ENCODE results near the gene FGGY. TPM values are rescaled to one million over a fixed set of nuclear protein-coding genes. Genes with fewer than 3 reads are reported as not detected.
"Not testable (repeated sequence)": the region's sequence is repeated elsewhere in the genome, so short reads cannot be mapped to it uniquely, and the experiment has no call there.

The FGGY gene
- total and polyA plus RNA-seq, 4 donors = 16.0 to 67.0 (median 43.4) TPM

DNA sequence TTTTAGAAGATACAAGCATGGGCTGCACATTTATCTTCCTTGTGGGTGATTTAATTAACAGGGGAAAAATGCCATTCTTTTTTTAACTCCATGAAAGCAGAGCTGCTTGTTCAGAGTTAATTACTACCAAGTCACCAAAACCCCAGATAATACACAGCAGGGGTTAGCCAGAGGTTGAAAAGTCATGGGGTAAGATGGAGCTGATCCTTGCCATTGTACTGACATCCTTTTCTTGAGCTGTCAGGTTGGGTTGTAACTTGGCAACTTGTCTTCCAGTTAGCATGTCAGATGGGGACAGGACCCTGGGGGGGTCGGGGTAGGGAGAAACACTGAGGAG, 260.6 kb downstream of the FGGY start:
- H3K4me3 ChIP-seq (ENCODE audit: low read depth in 1 of 3, low read length in 3 of 3) = no peak overlapping the region
- WGBS = 91% methylated on average over 1 of the region's 1 CpG
- no peak for DNase-seq (ENCODE audit: low spot score)
- TF ChIP-seq GABPA (IDR thresholded peaks at IDR 0.05 in 1 of 2, conservative IDR thresholded peaks at IDR 0.05 in 1 of 2) (no peak), YY1 (IDR thresholded peaks at IDR 0.05) (no peak), MAX (IDR thresholded peaks at IDR 0.05) (no peak), HNF4A (conservative IDR thresholded peaks at IDR 0.05) (no peak), TAF1 (conservative IDR thresholded peaks at IDR 0.05) (no peak), JUND (IDR thresholded peaks at IDR 0.05) (no peak), EGR1 (IDR thresholded peaks at IDR 0.05; ENCODE audit: low read depth in 2 of 2) (no peak), HNF4G (IDR thresholded peaks at IDR 0.05) (no peak), FOXA1 (IDR thresholded peaks at IDR 0.05) (no peak), RXRA (IDR thresholded peaks at IDR 0.05) (no peak), NR2F2 (IDR thresholded peaks at IDR 0.05) (no peak), FOXA2 (IDR thresholded peaks at IDR 0.05) (no peak), SP1 (IDR thresholded peaks at IDR 0.05) (no peak), ATF3 (IDR thresholded peaks at IDR 0.05) (no peak), RAD21 (IDR thresholded peaks at IDR 0.05) (no peak)
- TF ChIP-seq, protein P1, sequence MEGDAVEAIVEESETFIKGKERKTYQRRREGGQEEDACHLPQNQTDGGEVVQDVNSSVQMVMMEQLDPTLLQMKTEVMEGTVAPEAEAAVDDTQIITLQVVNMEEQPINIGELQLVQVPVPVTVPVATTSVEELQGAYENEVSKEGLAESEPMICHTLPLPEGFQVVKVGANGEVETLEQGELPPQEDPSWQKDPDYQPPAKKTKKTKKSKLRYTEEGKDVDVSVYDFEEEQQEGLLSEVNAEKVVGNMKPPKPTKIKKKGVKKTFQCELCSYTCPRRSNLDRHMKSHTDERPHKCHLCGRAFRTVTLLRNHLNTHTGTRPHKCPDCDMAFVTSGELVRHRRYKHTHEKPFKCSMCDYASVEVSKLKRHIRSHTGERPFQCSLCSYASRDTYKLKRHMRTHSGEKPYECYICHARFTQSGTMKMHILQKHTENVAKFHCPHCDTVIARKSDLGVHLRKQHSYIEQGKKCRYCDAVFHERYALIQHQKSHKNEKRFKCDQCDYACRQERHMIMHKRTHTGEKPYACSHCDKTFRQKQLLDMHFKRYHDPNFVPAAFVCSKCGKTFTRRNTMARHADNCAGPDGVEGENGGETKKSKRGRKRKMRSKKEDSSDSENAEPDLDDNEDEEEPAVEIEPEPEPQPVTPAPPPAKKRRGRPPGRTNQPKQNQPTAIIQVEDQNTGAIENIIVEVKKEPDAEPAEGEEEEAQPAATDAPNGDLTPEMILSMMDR (IDR thresholded peaks at IDR 0.05; ENCODE audit: low read depth, low read length, missing input control) = no peak
- TF ChIP-seq, protein P2, sequence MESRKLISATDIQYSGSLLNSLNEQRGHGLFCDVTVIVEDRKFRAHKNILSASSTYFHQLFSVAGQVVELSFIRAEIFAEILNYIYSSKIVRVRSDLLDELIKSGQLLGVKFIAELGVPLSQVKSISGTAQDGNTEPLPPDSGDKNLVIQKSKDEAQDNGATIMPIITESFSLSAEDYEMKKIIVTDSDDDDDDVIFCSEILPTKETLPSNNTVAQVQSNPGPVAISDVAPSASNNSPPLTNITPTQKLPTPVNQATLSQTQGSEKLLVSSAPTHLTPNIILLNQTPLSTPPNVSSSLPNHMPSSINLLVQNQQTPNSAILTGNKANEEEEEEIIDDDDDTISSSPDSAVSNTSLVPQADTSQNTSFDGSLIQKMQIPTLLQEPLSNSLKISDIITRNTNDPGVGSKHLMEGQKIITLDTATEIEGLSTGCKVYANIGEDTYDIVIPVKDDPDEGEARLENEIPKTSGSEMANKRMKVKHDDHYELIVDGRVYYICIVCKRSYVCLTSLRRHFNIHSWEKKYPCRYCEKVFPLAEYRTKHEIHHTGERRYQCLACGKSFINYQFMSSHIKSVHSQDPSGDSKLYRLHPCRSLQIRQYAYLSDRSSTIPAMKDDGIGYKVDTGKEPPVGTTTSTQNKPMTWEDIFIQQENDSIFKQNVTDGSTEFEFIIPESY (IDR thresholded peaks at IDR 0.05) = no peak
- TF ChIP-seq, protein P3, sequence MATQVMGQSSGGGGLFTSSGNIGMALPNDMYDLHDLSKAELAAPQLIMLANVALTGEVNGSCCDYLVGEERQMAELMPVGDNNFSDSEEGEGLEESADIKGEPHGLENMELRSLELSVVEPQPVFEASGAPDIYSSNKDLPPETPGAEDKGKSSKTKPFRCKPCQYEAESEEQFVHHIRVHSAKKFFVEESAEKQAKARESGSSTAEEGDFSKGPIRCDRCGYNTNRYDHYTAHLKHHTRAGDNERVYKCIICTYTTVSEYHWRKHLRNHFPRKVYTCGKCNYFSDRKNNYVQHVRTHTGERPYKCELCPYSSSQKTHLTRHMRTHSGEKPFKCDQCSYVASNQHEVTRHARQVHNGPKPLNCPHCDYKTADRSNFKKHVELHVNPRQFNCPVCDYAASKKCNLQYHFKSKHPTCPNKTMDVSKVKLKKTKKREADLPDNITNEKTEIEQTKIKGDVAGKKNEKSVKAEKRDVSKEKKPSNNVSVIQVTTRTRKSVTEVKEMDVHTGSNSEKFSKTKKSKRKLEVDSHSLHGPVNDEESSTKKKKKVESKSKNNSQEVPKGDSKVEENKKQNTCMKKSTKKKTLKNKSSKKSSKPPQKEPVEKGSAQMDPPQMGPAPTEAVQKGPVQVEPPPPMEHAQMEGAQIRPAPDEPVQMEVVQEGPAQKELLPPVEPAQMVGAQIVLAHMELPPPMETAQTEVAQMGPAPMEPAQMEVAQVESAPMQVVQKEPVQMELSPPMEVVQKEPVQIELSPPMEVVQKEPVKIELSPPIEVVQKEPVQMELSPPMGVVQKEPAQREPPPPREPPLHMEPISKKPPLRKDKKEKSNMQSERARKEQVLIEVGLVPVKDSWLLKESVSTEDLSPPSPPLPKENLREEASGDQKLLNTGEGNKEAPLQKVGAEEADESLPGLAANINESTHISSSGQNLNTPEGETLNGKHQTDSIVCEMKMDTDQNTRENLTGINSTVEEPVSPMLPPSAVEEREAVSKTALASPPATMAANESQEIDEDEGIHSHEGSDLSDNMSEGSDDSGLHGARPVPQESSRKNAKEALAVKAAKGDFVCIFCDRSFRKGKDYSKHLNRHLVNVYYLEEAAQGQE (IDR thresholded peaks at IDR 0.05) = no peak
- H3K4me1 ChIP-seq (ENCODE audit: control insufficient read depth in 4 of 4, insufficient read depth in 4 of 4, low read length in 3 of 4) = peaks cover 0 to 6% (median 1%) of the 10 kb centered on the region in 4 donors
- H3K9me3 ChIP-seq (ENCODE audit: control insufficient read depth in 4 of 4, low read length in 3 of 4) = peaks cover 0 to 3% (median 2%) of the 10 kb centered on the region in 4 donors
- no peaks in the 10 kb centered on the region for H3K27me3 ChIP-seq (ENCODE audit: control insufficient read depth in 4 of 4, insufficient read depth in 4 of 4, low read length in 3 of 4)
- H3K9ac ChIP-seq (ENCODE audit: low read depth in 1 of 2, low read length in 2 of 2) = no peak overlapping the region
- no peak overlapping the region for H3K27ac ChIP-seq (ENCODE audit: low read depth in 1 of 2, low read length in 2 of 2)
- H3K36me3 ChIP-seq (ENCODE audit: control insufficient read depth in 4 of 4, insufficient read depth in 3 of 4, low read depth in 1 of 4, low read length in 3 of 4) = peaks cover 3 to 23% (median 9%) of the 10 kb centered on the region in 4 donors

GRCh38 chr1:59558580-59558979, 261.7 kb downstream of the FGGY start:
- not testable (repeated sequence) for H3K9me3 ChIP-seq (ENCODE audit: control insufficient read depth in 4 of 4, low read length in 3 of 4); H3K4me1 ChIP-seq (ENCODE audit: control insufficient read depth in 4 of 4, insufficient read depth in 4 of 4, low read length in 3 of 4); H3K27me3 ChIP-seq (ENCODE audit: control insufficient read depth in 4 of 4, insufficient read depth in 4 of 4, low read length in 3 of 4); DNase-seq (ENCODE audit: low spot score); H3K27ac ChIP-seq (ENCODE audit: low read depth in 1 of 2, low read length in 2 of 2); H3K4me3 ChIP-seq (ENCODE audit: low read depth in 1 of 3, low read length in 3 of 3); H3K9ac ChIP-seq (ENCODE audit: low read depth in 1 of 2, low read length in 2 of 2)
- 98% methylated on average over 3 of the region's 3 CpGs for WGBS
- peaks cover 3 to 23% (median 9%) of the 10 kb centered on the region in 4 donors for H3K36me3 ChIP-seq (ENCODE audit: control insufficient read depth in 4 of 4, insufficient read depth in 3 of 4, low read depth in 1 of 4, low read length in 3 of 4)

Measured in liver (tissue), 9 donors.